Sciatic nerve (tissue), 2 donors: Measurements from ENCODE around the gene GALNT2. TPM values are rescaled to one million over a fixed set of nuclear protein-coding genes. Genes with fewer than 3 reads are reported as not detected.

ENCODE experiments used
- ATAC-seq: fragments of 200-7000 bp; cut with Tn5 transposase; one replicate; pipeline ENCODE4 v1.9.1; 2020; ENCODE audit warnings: mild to moderate bottlenecking, moderate library complexity
- DNase-seq: peaks from one replicate; pipeline ENCODE4 v3.0.0-alpha.2; 2020; ENCODE audit warnings: low spot score
- intact Hi-C: fragments of 100-400 bp; cut with DNase I; formaldehyde crosslinking; loops from one replicate; pipeline ENCODE4 v1.14.2; 2022
- total RNA-seq: library from RNA; stranded (reverse); fragmentation: NEBNext Ultra II Directional; extraction: Animal tissue kit (Norgen Biotek cat#: 25700); gene quantifications from one replicate; pipeline ENCODE4 v1.2.1, GENCODE V29; 2021
- donor health status: DM: no; HTN: no; CAD: no.
- donor health status: DM: no; HTN: no; CAD: no.

GALNT2 gene
- total RNA-seq, 1 donor from 2014 or later = 67.3 TPM

DNA sequence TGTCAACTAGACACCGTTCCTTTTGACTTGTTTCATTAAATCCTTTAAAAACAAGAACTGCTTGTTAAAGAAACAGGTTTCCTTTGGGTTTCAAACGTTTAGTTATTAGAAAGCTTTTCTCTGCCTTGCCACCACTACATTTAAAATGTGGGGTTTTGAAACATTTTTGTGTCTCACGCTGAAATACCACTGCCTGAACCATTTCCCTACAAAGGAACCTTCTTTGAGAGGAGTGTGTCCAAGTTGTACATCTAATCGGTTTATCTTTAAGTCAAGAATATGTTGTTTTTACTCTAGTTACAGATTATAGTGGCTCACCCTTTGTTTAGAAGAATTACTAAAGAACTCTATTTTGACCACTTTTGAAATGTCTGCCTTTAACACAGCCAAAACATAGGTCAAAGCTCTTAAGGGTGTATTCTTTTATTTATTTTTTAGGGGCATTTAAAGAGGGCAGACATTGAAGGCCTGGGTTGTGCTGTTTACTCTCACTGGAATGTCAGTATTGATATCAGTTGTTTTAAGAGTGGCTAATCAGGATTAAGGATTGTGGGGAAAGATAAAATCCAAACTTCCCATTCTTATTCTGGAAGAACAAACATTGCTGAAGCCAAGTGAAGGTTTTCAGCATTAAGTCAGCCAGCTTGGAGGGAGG, 143.4 kb downstream of the GALNT2 start:
- intact Hi-C loops = no loop called here
- DNase-seq = no peak
- ATAC-seq = no peak

DNA sequence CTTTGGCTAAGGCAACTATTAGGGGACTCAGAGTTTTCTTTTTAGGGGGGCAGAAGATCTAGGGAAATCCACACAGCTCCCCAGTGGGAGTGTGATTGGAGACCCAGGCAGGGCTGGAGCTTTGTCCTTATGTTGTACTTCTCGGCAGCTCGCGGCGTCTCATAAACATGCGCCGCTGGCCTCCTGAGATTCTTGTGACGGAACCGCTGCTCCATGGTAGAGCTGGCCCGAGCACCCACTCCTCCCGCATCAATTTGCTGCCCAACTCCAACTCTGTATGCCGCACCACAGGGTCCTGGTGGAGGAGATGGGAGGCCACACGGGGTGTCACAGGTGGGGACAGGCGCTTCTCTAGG, 143.9 kb downstream of the GALNT2 start:
- DNase-seq = no peak
- intact Hi-C loops = no loop called here
- ATAC-seq = peak; percentile 33

- ATAC-seq = no peak
- intact Hi-C loops = no loop called here
- DNase-seq = no peak
These were observed 144.6 kb downstream of the GALNT2 start for GRCh38 chr1:230211436-230212145.

GRCh38 chr1:230212405-230212936, 145.4 kb downstream of the GALNT2 start:
- ATAC-seq (peak; percentile 38), DNase-seq (no peak)
- intact Hi-C loops = no loop called here

- intact Hi-C loops = no loop called here
- ATAC-seq (peak; percentile 93), DNase-seq (peak; percentile 71)
These were observed 148.0 kb downstream of the GALNT2 start for GRCh38 chr1:230215031-230215430.

GRCh38 chr1:230215529-230215928, 148.5 kb downstream of the GALNT2 start:
- no peak for ATAC-seq
- DNase-seq = no peak
- intact Hi-C loops = no loop called here

- intact Hi-C loops = no loop called here
- no peak for ATAC-seq
- DNase-seq = no peak
These were observed 149.9 kb downstream of the GALNT2 start for GRCh38 chr1:230216896-230217295.

DNA sequence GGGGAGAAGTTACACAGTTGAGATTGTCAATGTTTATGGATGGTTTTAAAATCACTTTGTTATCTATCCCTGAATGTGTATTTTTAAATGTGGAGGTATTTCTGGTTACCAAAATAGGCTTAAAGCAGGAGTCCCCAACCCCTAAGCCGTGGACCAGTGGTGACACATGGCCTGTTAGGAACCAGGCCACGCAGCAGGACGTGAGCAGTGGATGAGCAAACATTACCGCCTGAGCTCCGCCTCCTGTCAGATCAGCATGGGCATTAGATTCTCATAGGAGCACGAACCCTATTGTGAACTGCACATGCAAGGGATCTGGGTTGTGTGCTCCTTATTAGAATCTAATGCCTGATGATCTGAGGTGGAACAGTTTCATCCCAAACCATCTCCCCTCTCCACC, 151.6 kb downstream of the GALNT2 start:
- ATAC-seq (no peak), DNase-seq (no peak)
- intact Hi-C loops = no loop called here

GRCh38 chr1:230219174-230220067, 152.4 kb downstream of the GALNT2 start:
- DNase-seq = no peak
- intact Hi-C loops = no loop called here
- no peak for ATAC-seq

- DNase-seq (no peak), ATAC-seq (no peak)
- intact Hi-C loops = no loop called here
These were observed 153.4 kb downstream of the GALNT2 start for GRCh38 chr1:230220478-230220877.

DNA sequence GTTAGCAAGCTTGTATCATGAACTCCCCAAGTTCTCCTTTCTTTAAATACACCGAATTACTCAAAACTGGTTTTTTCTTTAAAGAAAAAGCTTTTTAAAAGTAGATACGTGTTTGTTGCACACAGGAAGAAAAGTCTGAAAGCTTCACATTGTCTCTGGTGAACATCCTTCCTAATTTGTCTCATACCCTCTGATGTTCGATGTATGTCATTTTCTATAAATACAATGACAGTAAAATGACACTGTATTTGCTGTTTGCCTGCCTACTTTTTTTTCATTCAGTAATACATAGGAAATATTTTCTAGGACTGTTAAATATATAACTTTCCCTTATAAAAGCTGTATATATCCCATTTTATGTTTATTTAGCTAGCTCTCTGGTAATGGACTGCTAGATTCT, 153.9 kb downstream of the GALNT2 start:
- DNase-seq (no peak), ATAC-seq (no peak)
- intact Hi-C loops = no loop called here

DNA sequence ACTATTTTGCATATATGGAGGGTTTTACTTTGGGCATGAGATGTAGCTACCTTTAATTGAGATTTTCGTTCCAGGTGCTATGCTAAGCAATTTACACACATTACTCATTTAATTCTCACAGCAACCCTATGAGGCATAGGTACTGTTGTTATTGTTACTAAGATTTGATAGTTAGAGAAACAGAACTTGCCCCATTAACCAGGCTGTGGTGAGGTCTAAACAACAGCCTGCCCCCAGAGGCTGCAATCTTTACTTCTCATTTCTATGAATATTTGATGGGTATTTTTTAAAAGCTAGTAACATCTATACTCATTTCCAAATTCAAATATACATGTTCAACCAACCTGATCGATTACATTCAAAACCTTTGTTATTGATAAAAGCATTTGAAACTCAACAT, 155.6 kb downstream of the GALNT2 start:
- intact Hi-C loops = no loop called here
- DNase-seq = no peak
- ATAC-seq = peak; percentile 21

DNA sequence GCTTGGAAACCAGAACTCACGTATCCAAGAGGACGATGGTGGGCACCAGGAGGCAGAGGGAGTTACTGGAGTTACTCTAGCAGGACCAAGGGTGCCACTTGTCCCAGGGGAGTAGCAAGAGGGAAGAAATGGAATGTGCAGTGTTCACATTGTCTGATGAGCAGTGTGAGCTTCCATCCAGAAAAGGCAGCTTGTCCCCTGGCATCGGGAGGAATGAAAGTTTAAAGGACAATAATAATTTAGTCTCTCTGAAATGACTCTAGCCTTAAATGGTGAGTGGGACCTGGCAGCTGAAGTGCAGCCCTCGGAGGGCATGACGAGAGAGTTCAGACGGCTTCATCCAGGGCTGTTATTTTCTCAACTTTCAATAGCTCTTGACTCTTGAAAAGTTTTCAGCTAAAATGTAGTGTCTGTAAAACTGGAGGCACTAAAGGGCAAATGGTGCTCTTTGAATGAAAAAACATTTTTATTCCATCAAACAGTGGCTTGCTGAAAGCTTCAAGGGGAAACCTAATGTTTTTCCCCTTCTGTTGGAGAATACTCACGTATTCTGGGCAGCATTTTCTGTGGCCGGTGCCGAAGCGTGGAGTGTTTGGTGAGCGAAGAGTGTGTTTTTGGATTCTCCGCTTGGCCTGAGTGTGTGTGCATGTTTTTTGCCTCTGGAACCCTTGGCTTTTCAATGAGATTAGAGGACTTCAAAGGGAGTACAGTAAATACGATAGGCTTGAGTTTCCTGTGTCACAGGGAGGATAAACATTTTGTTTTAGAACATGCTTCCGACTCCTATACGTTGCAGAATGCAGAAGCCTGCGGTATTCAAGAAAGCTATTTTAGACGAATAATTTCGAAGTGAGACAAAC, 157.3 kb downstream of the GALNT2 start:
- DNase-seq (no peak), ATAC-seq (no peak)
- intact Hi-C loops = no loop called here

GRCh38 chr1:230226007-230226800, 159.2 kb downstream of the GALNT2 start:
- intact Hi-C loops = no loop called here
- no peak for DNase-seq
- no peak for ATAC-seq

GRCh38 chr1:230226814-230227213, 159.8 kb downstream of the GALNT2 start:
- intact Hi-C loops = no loop called here

GRCh38 chr1:230228236-230228897, 161.3 kb downstream of the GALNT2 start:
- DNase-seq = no peak
- intact Hi-C loops = no loop called here
- no peak for ATAC-seq

More at GRCh38 chr1:230226814-230227213, 159.8 kb downstream of the GALNT2 start:
- DNase-seq (no peak), ATAC-seq (no peak)

- intact Hi-C loops = no loop called here
- DNase-seq = no peak
- peak; percentile 64 for ATAC-seq
These were observed 163.2 kb downstream of the GALNT2 start for GRCh38 chr1:230230273-230230672.
